IMR-90 (cell line): ENCODE data around the gene RGS13. TPM values are rescaled to one million over a fixed set of nuclear protein-coding genes. Genes with fewer than 3 reads are reported as not detected.

Experiments
- ATAC-seq: fragments of 200-7000 bp; cut with Tn5 transposase; 2 replicates; pipeline ENCODE4 v1.9.1; 2020; ENCODE audit warnings: low read depth, mild to moderate bottlenecking, moderate library complexity
- BruUV-seq: library from RNA; stranded (reverse); fragments of 400-500 nt; replicated peaks from 2 replicates; lab custom pipeline; 2021; lab: Mats Ljungman, UMichigan
- CTCF ChIA-PET: fragments of 300-600 bp; formaldehyde crosslinking; extraction: SDS; loops from one replicate; lab custom pipeline; 2021; ENCODE audit warnings: antibody characterized with exemption; lab: Yijun Ruan, JAX
- POLR2A ChIA-PET: fragments of 300-600 bp; sonication (Branson Sonifier 250); formaldehyde crosslinking; loops from one replicate; lab custom pipeline; 2022; ENCODE audit warnings: antibody characterized with exemption; ENCODE audit not compliant: unreplicated experiment; lab: Charles Lee
- DNase-seq: peaks from one replicate; pipeline ENCODE4 v3.0.0; 2013
- H2AFZ ChIP-seq: replicated peaks from 2 replicates; pipeline ENCODE3; 2013; ENCODE audit warnings: low read length, mild to moderate bottlenecking; ENCODE audit not compliant: poor library complexity
- H2AK5ac ChIP-seq: 2 replicates; pipeline ENCODE4 v1.6.1; 2013; ENCODE audit warnings: low read depth, low read length, inconsistent platforms
- H2AK9ac ChIP-seq: replicated peaks from 2 replicates; pipeline ENCODE3; 2013; ENCODE audit warnings: mild to moderate bottlenecking, low read depth, low read length, moderate library complexity; ENCODE audit not compliant: poor library complexity
- H2BK120ac ChIP-seq: 2 replicates; pipeline ENCODE4 v1.6.1; 2013; ENCODE audit warnings: low read depth, low read length, inconsistent platforms
- H2BK15ac ChIP-seq: 3 replicates; pipeline ENCODE4 v1.6.1; 2013; ENCODE audit warnings: low read depth, low read length, inconsistent platforms
- H2BK20ac ChIP-seq: 2 replicates; pipeline ENCODE4 v1.6.1; 2013; ENCODE audit warnings: low read depth, mild to moderate bottlenecking, inconsistent platforms, low read length, moderate library complexity
- H2BK5ac ChIP-seq: 2 replicates; pipeline ENCODE4 v1.6.1; 2013; ENCODE audit warnings: mild to moderate bottlenecking, low read depth, low read length, inconsistent platforms; ENCODE audit not compliant: poor library complexity, severe bottlenecking
- H3K14ac ChIP-seq: replicated peaks from 2 replicates; pipeline ENCODE4 v1.6.1; 2013; ENCODE audit warnings: low read depth, low read length, inconsistent platforms
- H3K18ac ChIP-seq: 2 replicates; pipeline ENCODE4 v1.6.1; 2013; ENCODE audit warnings: low read depth, low read length, control low read depth
- H3K23ac ChIP-seq: 2 replicates; pipeline ENCODE4 v1.6.1; 2013; ENCODE audit warnings: low read depth, low read length, inconsistent platforms
- H3K27ac ChIP-seq: 2 replicates; pipeline ENCODE4 v1.5.1; 2013; ENCODE audit warnings: mild to moderate bottlenecking, control low read depth, low read length; ENCODE audit not compliant: insufficient read depth
- H3K27me3 ChIP-seq: 2 replicates; pipeline ENCODE4 v1.6.1; 2013; ENCODE audit warnings: low read length; ENCODE audit not compliant: control insufficient read depth, insufficient read depth
- H3K36me3 ChIP-seq: 2 replicates; pipeline ENCODE4 v1.6.1; 2013; ENCODE audit warnings: low read length, mixed read lengths; ENCODE audit not compliant: control insufficient read depth, insufficient read depth
- H3K4ac ChIP-seq: 2 replicates; pipeline ENCODE4 v1.6.1; 2013; ENCODE audit warnings: low read depth, low read length, inconsistent platforms
- H3K4me1 ChIP-seq: 2 replicates; pipeline ENCODE4 v1.6.1; 2013; ENCODE audit warnings: low read length, mixed read lengths; ENCODE audit not compliant: control insufficient read depth, insufficient read depth
- H3K4me2 ChIP-seq: 2 replicates; pipeline ENCODE4 v1.6.1; 2013; ENCODE audit warnings: low read depth, mild to moderate bottlenecking, control low read depth, low read length, moderate library complexity
- H3K4me3 ChIP-seq: 2 replicates; pipeline ENCODE4 v1.5.1; 2013; ENCODE audit warnings: low read depth, mild to moderate bottlenecking, control low read depth, low read length, moderate library complexity; ENCODE audit not compliant: insufficient read depth
- H3K56ac ChIP-seq: 2 replicates; pipeline ENCODE4 v1.6.1; 2013; ENCODE audit warnings: low read length, inconsistent platforms; ENCODE audit not compliant: insufficient read depth; ENCODE audit errors: extremely low read depth
- H3K79me1 ChIP-seq, 2 experiments: 2 replicates each; pipeline ENCODE4 v1.6.1; 2013; ENCODE audit warnings: low read length in 2 of 2, inconsistent platforms in 1 of 2, low read depth in 1 of 2
- H3K9ac ChIP-seq: 2 replicates; pipeline ENCODE4 v1.6.1; 2013; ENCODE audit warnings: low read depth, low read length, control low read depth
- H3K9me1 ChIP-seq: 2 replicates; pipeline ENCODE4 v1.6.1; 2013; ENCODE audit warnings: low read length, inconsistent platforms; ENCODE audit not compliant: insufficient read depth
- H3K9me3 ChIP-seq: 2 replicates; pipeline ENCODE4 v1.6.1; 2013; ENCODE audit warnings: low read length; ENCODE audit not compliant: control insufficient read depth, insufficient read depth
- H4K20me1 ChIP-seq: 2 replicates; pipeline ENCODE4 v1.6.1; 2013; ENCODE audit warnings: low read length, inconsistent platforms; ENCODE audit not compliant: insufficient read depth
- H4K5ac ChIP-seq: 2 replicates; pipeline ENCODE4 v1.6.1; 2013; ENCODE audit warnings: mild to moderate bottlenecking, low read depth, low read length, control low read depth
- H4K8ac ChIP-seq, 2 experiments: 2 replicates each; pipeline ENCODE4 v1.6.1; 2013; ENCODE audit warnings: low read depth in 2 of 2, low read length in 2 of 2, control low read depth in 1 of 2, inconsistent platforms in 1 of 2
- H4K91ac ChIP-seq: 2 replicates; pipeline ENCODE4 v1.6.1; 2013; ENCODE audit warnings: low read depth, low read length, inconsistent platforms; ENCODE audit not compliant: insufficient read depth
- BHLHE40 ChIP-seq: fragments of 150-350 bp; IDR thresholded peaks from 2 replicates; pipeline ENCODE4 v1.6.1; 2016; ENCODE audit warnings: mild to moderate bottlenecking, low read depth, low read length
- CEBPB ChIP-seq: IDR thresholded peaks from 2 replicates; pipeline ENCODE4 v1.6.1; 2012; ENCODE audit warnings: low read depth, low read length, improper control_type of control experiment
- CHD1 ChIP-seq: IDR thresholded peaks from 2 replicates; pipeline ENCODE4 v1.6.1; 2012; ENCODE audit warnings: low read depth, low read length, improper control_type of control experiment
- CTCF ChIP-seq: conservative IDR thresholded peaks from 2 replicates; pipeline ENCODE4 v1.5.1; 2012; ENCODE audit warnings: mild to moderate bottlenecking, low read depth, low read length, improper control_type of control experiment
- ELK1 ChIP-seq: fragments of 150-350 bp; IDR thresholded peaks from 2 replicates; pipeline ENCODE4 v1.6.1; 2016; ENCODE audit warnings: low read depth, mild to moderate bottlenecking, low read length, moderate library complexity, borderline replicate concordance
- FOS ChIP-seq: fragments of 150-350 bp; IDR thresholded peaks from 2 replicates; pipeline ENCODE4 v1.6.1; 2016; ENCODE audit warnings: low read depth, low read length
- MAFK ChIP-seq: IDR thresholded peaks from 2 replicates; pipeline ENCODE4 v1.6.1; 2012; ENCODE audit warnings: low read depth, low read length, improper control_type of control experiment
- MAZ ChIP-seq: IDR thresholded peaks from 2 replicates; pipeline ENCODE4 v1.6.1; 2012; ENCODE audit warnings: low read depth, mild to moderate bottlenecking, low read length, improper control_type of control experiment, moderate library complexity, borderline replicate concordance
- MXI1 ChIP-seq: IDR thresholded peaks from 2 replicates; pipeline ENCODE4 v1.6.1; 2012; ENCODE audit warnings: low read depth, mild to moderate bottlenecking, low read length, moderate library complexity, borderline replicate concordance
- NFE2L2 ChIP-seq: fragments of 150-350 bp; IDR thresholded peaks from 2 replicates; pipeline ENCODE4 v1.6.1; 2016; ENCODE audit warnings: low read depth, mild to moderate bottlenecking, low read length
- POLR2A ChIP-seq: IDR thresholded peaks from 2 replicates; pipeline ENCODE4 v1.6.1; 2012; ENCODE audit warnings: mild to moderate bottlenecking, low read depth, low read length
- RAD21 ChIP-seq: IDR thresholded peaks from 2 replicates; pipeline ENCODE4 v1.6.1; 2012; ENCODE audit warnings: low read length, improper control_type of control experiment
- RCOR1 ChIP-seq: IDR thresholded peaks from 2 replicates; pipeline ENCODE4 v1.6.1; 2012; ENCODE audit warnings: mild to moderate bottlenecking, low read length, improper control_type of control experiment; ENCODE audit not compliant: insufficient replicate concordance
- RFX5 ChIP-seq: IDR thresholded peaks from 2 replicates; pipeline ENCODE4 v1.8.0; 2012; ENCODE audit warnings: low read depth, mild to moderate bottlenecking, low read length, moderate library complexity
- SMC3 ChIP-seq: fragments of 150-350 bp; IDR thresholded peaks from 2 replicates; pipeline ENCODE4 v1.6.1; 2016; ENCODE audit warnings: low read depth, mild to moderate bottlenecking, antibody characterized with exemption, low read length, moderate library complexity
- USF2 ChIP-seq: fragments of 150-350 bp; IDR thresholded peaks from 2 replicates; pipeline ENCODE4 v1.6.1; 2017; ENCODE audit warnings: mild to moderate bottlenecking, antibody characterized with exemption, low read length, low read depth
- WGBS, 2 experiments: methylation state at CpG; one replicate each; pipeline versions ENCODE4 v1.1.5 to v1.1.7; 2013; ENCODE audit warnings: missing lambda C conversion rate in 2 of 2; ENCODE audit not compliant: insufficient read length in 1 of 2; ENCODE audit errors: extremely low coverage in 2 of 2; 5-methylcytosine and 5-hydroxymethylcytosine counted together
- dilution Hi-C: fragments of 300-500 bp; cut with HindIII; formaldehyde crosslinking; loops from one replicate; pipeline ENCODE4 v1.14.3; 2018; ENCODE audit warnings: low sequenced_read_pairs; ENCODE audit not compliant: unreplicated experiment
- in situ Hi-C: fragments of 300-500 bp; cut with MboI; formaldehyde crosslinking; loops from 3 replicates; pipeline ENCODE4 v1.14.3; 2019; ENCODE audit warnings: low sequenced_read_pairs, inconsistent platforms, mixed read lengths
- intact Hi-C: fragments of 100-400 bp; cut with micrococcal nuclease; formaldehyde crosslinking; loops from 2 replicates; pipeline ENCODE4 v1.10.0; 2022
- polyA plus RNA-seq, 3 experiments: library from polyadenylated mRNA; depleted of rRNA; stranded (reverse); fragments of >200 nt; gene quantifications; 2 replicates each; pipeline ENCODE4 v1.2.3, GENCODE V29; 2012; ENCODE audit warnings: low replicate concordance in 1 of 3
- total RNA-seq: library from RNA; depleted of rRNA; stranded (reverse); fragments of >200 nt; gene quantifications from 2 replicates; pipeline ENCODE4 v1.2.3, GENCODE V29; 2012

RGS13 gene
- total and polyA plus RNA-seq, 2 of the 4 experiments (the other 2 are of a cell fraction) = not detected

GRCh38 chr1:192707978-192708547, 72.1 kb downstream of the RGS13 start:
- CTCF ChIA-PET = no interaction called here
- no peaks in the 10 kb centered on the region for H3K9me3 ChIP-seq

More at GRCh38 chr1:192707978-192708547, 72.1 kb downstream of the RGS13 start:
- TF ChIP-seq CEBPB = no peak
- TF ChIP-seq ELK1 = no peak
- TF ChIP-seq RAD21 = no peak
- no peak for TF ChIP-seq CHD1
- TF ChIP-seq BHLHE40 = no peak
- TF ChIP-seq CTCF = no peak
- TF ChIP-seq MXI1 = no peak
- TF ChIP-seq SMC3 = no peak
- TF ChIP-seq POLR2A = no peak
- no peak for TF ChIP-seq USF2
- no peak for TF ChIP-seq MAZ
- no peak for TF ChIP-seq RFX5
- no peak for TF ChIP-seq NFE2L2
- no peak for TF ChIP-seq FOS
- no peak for TF ChIP-seq RCOR1
- no peak for TF ChIP-seq MAFK
- Histone ChIP-seq H2BK5ac (no peak overlapping the region), H4K91ac (no peak overlapping the region), H2AK9ac (no peak overlapping the region), H3K23ac (no peak overlapping the region), H3K9ac (no peak overlapping the region), H3K14ac (no peak overlapping the region), H3K9me1 (no peaks in the 10 kb centered on the region; the same call in 1 of the 2 replicates), H3K4me2 (no peak overlapping the region), H3K27me3 (no peaks in the 10 kb centered on the region), H3K18ac (peak overlapping the region; percentile 79; the same call in 1 of the 2 replicates), H4K5ac (no peak overlapping the region), H3K4me3 (no peak overlapping the region), H3K4ac (no peak overlapping the region), H2AFZ (no peak overlapping the region), H3K36me3 (no peaks in the 10 kb centered on the region), H4K8ac (no peak overlapping the region), H2BK15ac (no peak overlapping the region), H4K20me1 (no peaks in the 10 kb centered on the region), H2AK5ac (no peak overlapping the region), H3K27ac (no peak overlapping the region), H3K4me1 (peaks cover 4% of the 10 kb centered on the region; the same call in 1 of the 2 replicates), H2BK20ac (no peak overlapping the region), H2BK120ac (no peak overlapping the region), H3K79me1 (no peaks in the 10 kb centered on the region), H3K56ac (no peak overlapping the region)
- dilution Hi-C loops (no loop called here), in situ Hi-C loops (no loop called here), intact Hi-C loops (no loop called here)
- no TSS peak for BruUV-seq
- POLR2A ChIA-PET = no interaction called here
- ATAC-seq = no peak
- WGBS, 2 experiments = no CpG with 5 or more reads among the region's 3 CpGs
- DNase-seq = no peak
